CD4-positive, alpha-beta T cell treated with Interleukin-17A for 4 hours (primary cell): ENCODE measurements around the gene EID1.

Source experiments
- DNase-seq: peaks from one replicate; pipeline ENCODE4 v3.0.0-alpha.2; 2020; ENCODE audit warnings: mixed read lengths

EID1 gene

DNA sequence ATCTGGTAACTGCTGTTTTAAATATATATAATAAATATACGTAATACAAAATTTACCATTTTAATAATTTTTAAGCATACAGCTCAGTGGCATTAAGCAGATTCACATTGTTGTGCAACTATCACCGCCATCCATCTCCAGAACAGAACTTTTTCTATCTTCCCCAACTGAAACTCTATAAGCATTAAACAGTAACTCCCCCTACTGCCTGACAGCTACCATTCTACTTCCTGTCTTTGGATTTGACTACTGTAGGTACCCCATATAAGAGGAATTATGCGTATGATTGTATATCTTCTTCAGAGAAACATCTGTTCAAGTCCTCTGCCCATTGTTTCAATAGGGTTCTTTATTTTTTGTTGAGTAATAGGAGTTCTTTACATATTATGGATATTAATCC lies 36.8 kb downstream of the EID1 start:
- no peak for DNase-seq

DNA sequence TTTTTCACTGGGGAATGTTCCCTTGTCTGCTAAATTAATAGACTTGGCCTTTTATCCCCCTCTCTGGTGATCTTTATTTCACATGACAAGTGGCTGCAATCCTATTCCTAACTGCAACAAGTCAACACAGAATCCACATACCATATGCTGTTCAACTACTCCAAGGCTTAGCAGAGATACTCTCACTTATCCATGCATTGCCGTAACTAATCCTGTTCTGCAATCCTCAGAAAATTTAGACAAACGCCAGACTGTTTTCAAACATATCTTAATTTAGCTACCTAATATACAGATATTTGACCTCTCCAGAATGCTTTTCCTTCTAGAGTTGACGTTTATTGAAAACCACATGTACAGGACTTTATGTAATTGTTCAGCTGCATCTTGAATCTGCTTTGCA lies 37.9 kb downstream of the EID1 start:
- DNase-seq, result no peak

DNA sequence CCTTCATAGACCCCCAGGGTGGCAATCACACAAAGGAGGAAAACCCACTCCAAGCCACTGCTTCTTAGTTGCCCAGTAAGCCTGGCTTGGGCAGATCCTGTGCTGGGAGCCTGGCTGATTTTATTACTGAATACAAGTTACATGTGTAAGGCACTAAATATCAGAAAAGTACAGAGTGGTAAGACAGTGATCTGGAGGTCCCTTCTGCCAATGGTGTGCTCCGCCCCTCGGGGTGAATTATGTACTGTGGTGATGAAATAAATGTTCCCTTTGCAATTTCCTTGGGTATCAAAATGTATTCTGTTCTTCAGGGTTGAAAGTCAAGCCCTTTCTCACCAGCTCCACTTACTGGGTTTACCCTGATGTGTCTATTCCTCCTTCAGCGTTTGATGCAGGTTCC lies 38.8 kb downstream of the EID1 start:
- DNase-seq, result no peak

DNA sequence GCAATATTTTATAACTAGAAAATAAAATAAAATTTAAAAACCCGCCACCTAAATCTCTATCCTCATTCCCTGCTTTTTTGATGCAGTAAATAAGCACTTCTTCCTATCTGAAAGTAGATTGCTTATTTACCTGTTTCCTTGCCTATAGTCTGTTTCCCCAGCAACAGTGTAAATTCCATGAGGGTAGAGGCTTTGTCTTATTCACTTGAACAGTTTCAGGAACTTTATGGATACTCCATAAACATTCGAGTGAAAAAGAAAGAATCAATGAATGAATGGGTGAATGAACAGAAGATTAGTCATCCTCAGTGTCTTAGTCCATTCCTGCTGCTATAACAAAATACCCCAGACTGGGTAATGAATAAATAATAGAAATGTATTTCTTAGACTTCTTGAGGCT lies 44.1 kb downstream of the EID1 start:
- no peak for DNase-seq

- no peak for DNase-seq
These were observed 46.8 kb downstream of the EID1 start for GRCh38 chr15:48924528-48925393.

DNA sequence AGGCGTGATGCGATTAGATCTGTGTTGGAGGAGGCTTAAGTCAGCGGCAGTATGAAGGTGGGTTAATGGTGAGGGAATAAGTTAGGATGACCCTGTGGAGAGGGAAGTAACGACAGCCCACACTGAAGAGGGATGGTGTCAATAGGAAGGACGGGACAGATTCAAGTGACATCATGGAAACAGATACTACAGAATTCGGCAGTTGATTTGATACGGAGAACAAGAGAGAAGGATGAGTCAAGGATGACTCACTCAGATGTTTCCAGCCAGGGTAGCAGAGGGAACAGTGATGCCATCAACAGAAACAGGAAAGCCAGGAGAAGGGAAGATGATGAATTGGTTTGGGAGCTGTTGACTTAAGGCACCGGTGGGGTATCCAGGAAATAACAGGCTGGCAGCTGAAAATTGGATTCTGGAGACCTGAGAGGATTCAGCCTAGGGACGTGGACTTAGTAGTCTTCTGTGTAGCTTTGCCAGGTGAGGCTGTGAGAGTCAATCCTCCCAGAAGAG lies 47.8 kb downstream of the EID1 start:
- no peak for DNase-seq

GRCh38 chr15:48928877-48929538 lies 51.1 kb downstream of the EID1 start:
- no peak for DNase-seq

GRCh38 chr15:48929661-48930060 lies 51.7 kb downstream of the EID1 start:
- DNase-seq, result no peak
